Fibroblast of villous mesenchyme (primary cell): Measurements from ENCODE around the gene FRMD1. TPM values are rescaled to one million over a fixed set of nuclear protein-coding genes. Genes with fewer than 3 reads are reported as not detected.
A peak's percentile ranks its signal among the peaks of the same experiment; 100 is the strongest.

Experiments used
- DNase-seq: peaks from one replicate; pipeline ENCODE4 v3.0.0-alpha.2; 2010; ENCODE audit warnings: low read depth
- H3K4me3 ChIP-seq: 2 replicates; pipeline ENCODE4 v1.5.1; 2011; ENCODE audit warnings: low read depth, mild to moderate bottlenecking, low read length
- CTCF ChIP-seq: IDR thresholded peaks from 2 replicates; pipeline ENCODE4 v1.5.1; 2012; ENCODE audit warnings: low read depth, mild to moderate bottlenecking, low read length; ENCODE audit not compliant: insufficient read depth
- total RNA-seq: library from RNA; depleted of rRNA; stranded (reverse); fragments of >200 nt; gene quantifications from 2 replicates; pipeline ENCODE4 v1.2.3, GENCODE V29; 2012

FRMD1 gene
- total RNA-seq, 1 donor = not detected

DNA sequence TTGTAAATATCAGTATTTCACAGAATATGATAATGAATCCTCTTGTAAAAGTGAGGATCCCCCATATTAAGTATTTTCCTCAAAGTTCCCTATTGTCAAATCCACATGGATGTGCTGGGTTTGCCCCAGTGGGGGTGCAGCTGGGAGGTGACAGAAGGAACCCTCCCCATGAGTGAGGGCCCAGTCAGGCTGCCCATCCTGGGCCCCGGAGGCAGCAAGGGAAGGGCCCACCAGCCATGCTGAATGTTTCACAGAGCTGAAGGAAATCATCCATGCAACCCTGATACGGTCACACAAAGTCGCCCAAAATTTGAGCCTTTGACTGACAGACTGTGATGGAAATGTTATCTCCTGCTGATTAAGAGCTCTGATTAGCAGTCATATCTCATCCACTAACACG, 39.7 kb downstream of the FRMD1 start:
- no peak for TF ChIP-seq CTCF
- no peak for DNase-seq
- H3K4me3 ChIP-seq = no peak overlapping the region

- no peak for DNase-seq
- no peak for TF ChIP-seq CTCF
These were observed 40.4 kb downstream of the FRMD1 start for GRCh38 chr6:168038576-168039140.

GRCh38 chr6:168037856-168038255, 41.2 kb downstream of the FRMD1 start:
- H3K4me3 ChIP-seq = no peak overlapping the region
- TF ChIP-seq CTCF = no peak
- no peak for DNase-seq

More at GRCh38 chr6:168038576-168039140, 40.4 kb downstream of the FRMD1 start:
- H3K4me3 ChIP-seq = no peak overlapping the region

DNA sequence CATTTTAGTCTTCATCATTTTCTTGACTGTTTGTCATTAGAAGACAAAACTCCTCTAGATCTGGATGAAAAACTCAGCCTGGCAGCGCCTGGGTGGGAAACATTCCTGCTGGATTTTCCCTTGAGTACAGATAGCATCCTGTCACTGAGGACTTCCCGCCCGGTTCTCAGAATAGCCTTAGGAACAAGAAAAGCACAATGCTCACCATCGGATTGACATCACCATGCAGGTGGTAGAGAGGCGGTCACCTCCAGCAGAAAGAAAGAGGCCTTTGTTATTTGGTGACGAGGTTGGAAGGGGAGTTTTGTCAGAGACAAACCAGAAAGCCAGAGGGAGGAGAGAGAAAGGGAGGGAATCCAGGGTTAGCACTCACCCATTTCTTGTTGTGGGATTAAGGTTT, 41.8 kb downstream of the FRMD1 start:
- H3K4me3 ChIP-seq = no peak overlapping the region
- no peak for TF ChIP-seq CTCF
- DNase-seq = no peak

GRCh38 chr6:168035661-168036545, 43.1 kb downstream of the FRMD1 start:
- DNase-seq = peak; percentile 91
- TF ChIP-seq CTCF = no peak

DNA sequence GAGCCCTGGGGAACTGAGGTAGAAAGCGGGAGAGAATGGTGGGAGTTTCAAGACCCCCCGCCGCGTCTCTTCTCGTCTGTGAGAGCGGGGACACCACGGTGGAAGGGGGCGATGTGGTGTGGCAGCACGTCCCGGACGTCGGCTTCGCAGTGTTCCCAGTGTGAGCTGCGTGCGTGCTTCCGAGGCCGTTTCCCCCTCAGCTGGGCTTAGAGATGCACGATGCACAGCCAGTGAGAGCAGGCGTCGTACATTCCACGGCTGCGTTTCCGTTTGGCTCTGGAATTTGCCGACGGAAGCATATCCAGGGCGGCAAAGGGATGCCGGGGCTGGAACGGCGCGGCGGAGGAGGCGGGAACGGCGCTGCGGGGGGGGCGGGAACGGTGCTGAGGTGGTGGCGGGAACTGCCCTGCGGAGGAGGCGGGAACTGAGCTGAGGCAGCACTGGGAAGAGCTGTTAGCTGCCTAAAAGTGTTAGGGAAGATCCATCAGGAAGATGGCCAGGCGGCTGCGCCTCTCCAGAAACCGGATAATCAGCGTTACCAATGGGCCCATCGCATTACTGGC, 43.8 kb downstream of the FRMD1 start:
- TF ChIP-seq CTCF = no peak
- peak overlapping the region; percentile 67 for H3K4me3 ChIP-seq
- DNase-seq = peak; percentile 86

More at GRCh38 chr6:168035661-168036545, 43.1 kb downstream of the FRMD1 start:
- peak overlapping the region; percentile 67 for H3K4me3 ChIP-seq
